Glomerular visceral epithelial cell (primary cell): ENCODE data around the gene ANKS1B.
A peak's percentile ranks its signal among the peaks of the same experiment; 100 is the strongest.
"Not testable (repeated sequence)": the region's sequence is repeated elsewhere in the genome, so short reads cannot be mapped to it uniquely, and the experiment has no call there.

Experiments
- DNase-seq: peaks from one replicate; pipeline ENCODE4 v3.0.0-alpha.2; 2016; ENCODE audit errors: extremely low spot score

Gene ANKS1B

GRCh38 chr12:99706736-99707473 lies 277.8 kb downstream of the ANKS1B start:
- no peak for DNase-seq

GRCh38 chr12:99704458-99704857 lies 280.3 kb downstream of the ANKS1B start:
- no peak for DNase-seq

GRCh38 chr12:99704036-99704435 lies 280.7 kb downstream of the ANKS1B start:
- no peak for DNase-seq

- no peak for DNase-seq
These were observed 284.7 kb downstream of the ANKS1B start for GRCh38 chr12:99700032-99700431.

GRCh38 chr12:99695050-99695449 lies 289.7 kb downstream of the ANKS1B start:
- DNase-seq, result no peak

GRCh38 chr12:99686142-99686541 lies 298.6 kb downstream of the ANKS1B start:
- no peak for DNase-seq

- no peak for DNase-seq
These were observed 304.5 kb downstream of the ANKS1B start for GRCh38 chr12:99680276-99680675.

GRCh38 chr12:99670635-99671034 lies 314.1 kb downstream of the ANKS1B start:
- no peak for DNase-seq

GRCh38 chr12:99658671-99659349 lies 325.9 kb downstream of the ANKS1B start:
- DNase-seq, result no peak

GRCh38 chr12:99649551-99649950 lies 335.2 kb downstream of the ANKS1B start:
- DNase-seq, result no peak

- DNase-seq, result no peak
These were observed 336.6 kb downstream of the ANKS1B start for GRCh38 chr12:99648183-99648582.

- no peak for DNase-seq
These were observed 337.3 kb downstream of the ANKS1B start, which contains the start of gene GARIN6 for GRCh38 chr12:99647453-99647852. Gene GARIN6, plus strand, starts transcription at chr12:99647753. Its CDS starts 422 bp downstream, at chr12:99648175.

- no peak for DNase-seq
These were observed 340.1 kb downstream of the ANKS1B start for GRCh38 chr12:99644629-99645028.

- no peak for DNase-seq
These were observed 357.3 kb downstream of the ANKS1B start for GRCh38 chr12:99627459-99627858.

GRCh38 chr12:99624591-99624990 lies 360.1 kb downstream of the ANKS1B start:
- not testable (repeated sequence) for DNase-seq

- DNase-seq, result no peak
These were observed 364.6 kb downstream of the ANKS1B start for GRCh38 chr12:99620159-99620479.

GRCh38 chr12:99619389-99620158 lies 365.2 kb downstream of the ANKS1B start:
- peak; percentile 38 for DNase-seq

- DNase-seq, result no peak
These were observed 366.1 kb downstream of the ANKS1B start for GRCh38 chr12:99618657-99619056.

- no peak for DNase-seq
These were observed 373.1 kb downstream of the ANKS1B start for GRCh38 chr12:99611599-99611998.

GRCh38 chr12:99611117-99611516 lies 373.6 kb downstream of the ANKS1B start:
- no peak for DNase-seq

- DNase-seq, result no peak
These were observed 375.1 kb downstream of the ANKS1B start for GRCh38 chr12:99609455-99610181.

- DNase-seq, result no peak
These were observed 384.3 kb downstream of the ANKS1B start for GRCh38 chr12:99600388-99600787.
